Muscle layer of colon (tissue), 2 donors: ENCODE results near the gene NRIP3.

Source experiments
- H3K27ac ChIP-seq: one replicate; pipeline ENCODE4 v1.7.0; 2013; ENCODE audit warnings: low read depth, mild to moderate bottlenecking, low read length, moderate library complexity
- H3K27me3 ChIP-seq, 2 donors: one replicate each; pipeline ENCODE4 v1.7.0; 2013; ENCODE audit warnings: low read length in 2 of 2, mild to moderate bottlenecking in 2 of 2; ENCODE audit not compliant: insufficient read depth in 2 of 2, control insufficient read depth in 1 of 2
- H3K36me3 ChIP-seq: one replicate; pipeline ENCODE4 v1.7.0; 2013; ENCODE audit warnings: mild to moderate bottlenecking, low read length; ENCODE audit not compliant: insufficient read depth
- H3K4me1 ChIP-seq: one replicate; pipeline ENCODE4 v1.7.0; 2013; ENCODE audit warnings: mild to moderate bottlenecking, low read length; ENCODE audit not compliant: insufficient read depth
- H3K4me3 ChIP-seq, 2 donors: one replicate each; pipeline ENCODE4 v1.7.0; 2013; ENCODE audit warnings: low read length in 2 of 2, low read depth in 1 of 2, mild to moderate bottlenecking in 1 of 2, moderate library complexity in 1 of 2
- H3K9ac ChIP-seq: one replicate; pipeline ENCODE4 v1.7.0; 2013; ENCODE audit warnings: low read length
- H3K9me3 ChIP-seq: one replicate; pipeline ENCODE4 v1.7.0; 2013; ENCODE audit warnings: mild to moderate bottlenecking, low read length
- donor health status: abdominal sarcoma.
- donor health status: Adenocarcinoma of cecum.

Gene NRIP3

GRCh38 chr11:9003573-9004182, at the start of gene NRIP3:
Gene NRIP3 (minus strand): TSS chr11:9004001. CDS start chr11:9003935, 66 bp downstream.
- H3K4me1 ChIP-seq: peaks cover 7% of the 10 kb centered on the region
- H3K9ac ChIP-seq: no peak within 1 kb of the TSS
- H3K4me3 ChIP-seq: peak within 1 kb of the TSS; percentile 64 to 77
- H3K27ac ChIP-seq: no peak within 1 kb of the TSS
- peaks cover 8% of the 10 kb centered on the region in 2 donors for H3K27me3 ChIP-seq
- no peaks in the 10 kb centered on the region for H3K36me3 ChIP-seq
- no peaks in the 10 kb centered on the region for H3K9me3 ChIP-seq

DNA sequence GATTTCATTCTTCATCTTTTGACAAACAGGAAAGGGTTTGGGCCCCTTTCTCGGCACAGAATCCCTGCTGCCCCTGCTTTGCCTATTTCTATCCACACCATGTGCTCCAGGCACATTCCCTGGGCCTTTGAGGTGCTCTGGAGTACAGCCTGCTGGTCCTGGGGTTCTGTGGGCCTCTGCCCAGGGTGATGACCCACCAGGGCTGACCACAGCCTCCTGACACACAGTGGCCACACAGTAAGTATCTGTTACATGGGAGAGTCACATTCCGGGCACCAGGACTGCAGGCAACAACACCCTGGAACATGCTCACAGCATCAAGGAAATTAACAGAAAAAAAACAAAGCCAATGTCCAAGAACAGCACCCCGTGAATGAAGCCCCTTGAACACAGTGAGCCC, 48.5 kb upstream of the NRIP3 start:
- Histone ChIP-seq H3K4me3 (no peak overlapping the region), H3K36me3 (no peaks in the 10 kb centered on the region), H3K27me3 (no peaks in the 10 kb centered on the region), H3K9me3 (no peaks in the 10 kb centered on the region), H3K4me1 (peaks cover 30% of the 10 kb centered on the region), H3K27ac (no peak overlapping the region), H3K9ac (no peak overlapping the region)

GRCh38 chr11:9049959-9050358, 46.2 kb upstream of the NRIP3 start:
- H3K27ac ChIP-seq: no peak overlapping the region
- H3K36me3 ChIP-seq: no peaks in the 10 kb centered on the region
- no peaks in the 10 kb centered on the region for H3K27me3 ChIP-seq
- H3K4me3 ChIP-seq: no peak overlapping the region
- H3K4me1 ChIP-seq: peaks cover 34% of the 10 kb centered on the region
- no peaks in the 10 kb centered on the region for H3K9me3 ChIP-seq
- H3K9ac ChIP-seq: no peak overlapping the region

GRCh38 chr11:9047964-9048523, 44.2 kb upstream of the NRIP3 start:
- Histone ChIP-seq H3K36me3 (no peaks in the 10 kb centered on the region), H3K4me1 (peaks cover 34% of the 10 kb centered on the region), H3K27me3 (no peaks in the 10 kb centered on the region), H3K9me3 (no peaks in the 10 kb centered on the region), H3K27ac (peak overlapping the region; percentile 94), H3K4me3 (peak overlapping the region in 1 of 2 donors; percentile 45), H3K9ac (no peak overlapping the region)

- Histone ChIP-seq H3K4me3 (no peak overlapping the region), H3K9me3 (no peaks in the 10 kb centered on the region), H3K27me3 (no peaks in the 10 kb centered on the region), H3K27ac (peak overlapping the region; percentile 94), H3K9ac (peak overlapping the region; percentile 16), H3K36me3 (no peaks in the 10 kb centered on the region), H3K4me1 (peaks cover 34% of the 10 kb centered on the region)
These were observed 42.7 kb upstream of the NRIP3 start for GRCh38 chr11:9046481-9046880.

GRCh38 chr11:9042488-9042887, 38.7 kb upstream of the NRIP3 start:
- Histone ChIP-seq H3K27me3 (no peaks in the 10 kb centered on the region), H3K36me3 (no peaks in the 10 kb centered on the region), H3K4me3 (no peak overlapping the region), H3K9me3 (no peaks in the 10 kb centered on the region), H3K27ac (no peak overlapping the region), H3K4me1 (peaks cover 16% of the 10 kb centered on the region), H3K9ac (no peak overlapping the region)

DNA sequence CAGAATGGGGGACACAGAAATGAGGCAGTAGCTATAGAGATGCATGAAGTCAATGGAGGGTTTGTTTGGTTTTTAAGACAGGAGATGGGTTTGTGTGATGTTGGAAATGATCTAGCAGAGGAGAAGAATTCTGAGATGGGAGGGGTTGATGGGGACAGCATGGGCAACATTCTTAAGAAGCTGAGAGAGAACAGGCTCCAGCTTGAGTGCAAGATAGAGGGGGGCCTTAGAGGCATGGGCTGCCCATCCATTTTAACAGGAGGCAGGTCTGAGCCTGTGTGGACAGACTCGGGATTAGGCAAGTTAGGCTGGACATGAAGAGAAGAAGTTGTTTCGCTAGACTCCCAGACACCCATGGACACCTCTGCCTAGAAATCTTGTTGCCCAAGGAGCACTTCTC, 37.9 kb upstream of the NRIP3 start:
- Histone ChIP-seq H3K4me1 (peaks cover 8% of the 10 kb centered on the region), H3K9me3 (no peaks in the 10 kb centered on the region), H3K4me3 (no peak overlapping the region), H3K27me3 (no peaks in the 10 kb centered on the region), H3K36me3 (no peaks in the 10 kb centered on the region), H3K27ac (no peak overlapping the region), H3K9ac (no peak overlapping the region)

DNA sequence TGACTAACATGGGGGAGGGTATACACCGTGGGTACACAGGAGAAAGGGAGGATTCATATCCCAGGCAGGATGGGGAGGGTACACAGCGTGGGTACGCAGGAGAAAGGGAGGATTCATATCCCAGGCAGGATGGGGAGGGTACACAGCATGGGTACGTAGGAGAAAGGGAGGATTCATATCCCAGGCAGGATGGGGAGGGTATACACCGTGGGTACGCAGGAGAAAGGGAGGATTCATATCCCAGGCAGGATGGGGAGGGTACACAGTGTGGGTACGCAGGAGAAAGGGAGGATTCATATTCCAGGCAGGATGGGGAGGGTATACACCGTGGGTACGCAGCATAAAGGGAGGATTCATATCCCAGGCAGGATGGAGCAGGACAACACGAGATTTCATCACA, 36.6 kb upstream of the NRIP3 start:
- H3K4me3 ChIP-seq: no peak overlapping the region
- no peak overlapping the region for H3K27ac ChIP-seq
- H3K9me3 ChIP-seq: no peaks in the 10 kb centered on the region
- H3K4me1 ChIP-seq: no peaks in the 10 kb centered on the region
- H3K9ac ChIP-seq: no peak overlapping the region
- H3K27me3 ChIP-seq: no peaks in the 10 kb centered on the region
- no peaks in the 10 kb centered on the region for H3K36me3 ChIP-seq

GRCh38 chr11:9039863-9040262, 36.1 kb upstream of the NRIP3 start:
- H3K27ac ChIP-seq: no peak overlapping the region
- no peaks in the 10 kb centered on the region for H3K27me3 ChIP-seq

GRCh38 chr11:9039198-9039597, 35.4 kb upstream of the NRIP3 start:
- Histone ChIP-seq H3K4me1 (no peaks in the 10 kb centered on the region), H3K9me3 (no peaks in the 10 kb centered on the region), H3K4me3 (no peak overlapping the region), H3K27me3 (no peaks in the 10 kb centered on the region), H3K27ac (no peak overlapping the region), H3K9ac (no peak overlapping the region), H3K36me3 (no peaks in the 10 kb centered on the region)

More at GRCh38 chr11:9039863-9040262, 36.1 kb upstream of the NRIP3 start:
- H3K4me1 ChIP-seq: no peaks in the 10 kb centered on the region
- no peaks in the 10 kb centered on the region for H3K9me3 ChIP-seq
- no peak overlapping the region for H3K9ac ChIP-seq
- no peaks in the 10 kb centered on the region for H3K36me3 ChIP-seq
- no peak overlapping the region for H3K4me3 ChIP-seq

DNA sequence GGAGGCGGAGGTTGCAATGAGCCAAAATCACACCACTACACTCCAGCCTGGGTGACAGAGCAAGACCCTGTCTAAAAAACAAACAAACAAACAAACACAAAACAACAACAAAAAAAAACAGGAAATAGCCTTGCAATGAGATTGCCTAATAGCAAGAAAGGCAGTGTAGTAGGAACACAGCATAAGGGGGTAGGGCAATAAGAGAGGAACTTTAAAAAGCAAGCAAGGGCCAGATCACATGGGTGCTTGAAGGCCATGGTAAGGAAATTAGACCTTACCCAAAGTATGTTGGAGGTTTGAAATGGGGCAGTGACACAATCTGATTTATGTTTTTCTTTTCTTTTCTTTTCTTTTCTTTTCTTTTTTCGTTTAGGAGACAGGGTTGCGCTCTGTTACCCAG, 34.7 kb upstream of the NRIP3 start:
- no peaks in the 10 kb centered on the region for H3K4me1 ChIP-seq
- no peaks in the 10 kb centered on the region for H3K36me3 ChIP-seq
- no peaks in the 10 kb centered on the region for H3K9me3 ChIP-seq
- H3K27ac ChIP-seq: no peak overlapping the region
- no peak overlapping the region for H3K9ac ChIP-seq
- no peaks in the 10 kb centered on the region for H3K27me3 ChIP-seq
- H3K4me3 ChIP-seq: no peak overlapping the region

DNA sequence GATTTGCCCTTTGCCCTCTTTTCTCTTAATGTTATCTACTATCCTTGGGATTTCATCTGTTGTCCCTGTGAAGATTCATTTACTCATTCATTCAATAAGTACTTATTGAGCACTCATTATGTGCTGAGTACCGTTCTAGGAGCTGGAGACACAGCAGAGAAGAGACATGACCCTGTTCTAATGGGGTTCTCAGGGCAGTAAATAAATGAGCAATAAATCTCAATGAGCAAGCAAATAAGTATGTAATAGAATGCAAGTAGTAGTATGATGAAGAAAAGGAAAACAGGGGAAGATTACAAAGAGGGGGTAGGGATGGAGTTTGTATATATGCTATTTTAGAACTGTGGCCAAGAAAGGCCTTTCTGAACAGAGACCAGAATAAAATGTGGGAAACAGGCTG, 34.2 kb upstream of the NRIP3 start:
- Histone ChIP-seq H3K4me1 (no peaks in the 10 kb centered on the region), H3K9ac (no peak overlapping the region), H3K36me3 (no peaks in the 10 kb centered on the region), H3K27ac (no peak overlapping the region), H3K27me3 (no peaks in the 10 kb centered on the region), H3K9me3 (no peaks in the 10 kb centered on the region), H3K4me3 (no peak overlapping the region)
